ENCODE results near the gene MET.

The MET gene

GRCh38 chr7:116787881-116788280 lies 115.9 kb downstream of the MET start:
- no peak for DNase-seq

GRCh38 chr7:116788572-116789197 lies 116.7 kb downstream of the MET start:
- DNase-seq = no peak

- DNase-seq = no peak
Observed at GRCh38 chr7:116790025-116790424, 118.0 kb downstream of the MET start.

GRCh38 chr7:116792813-116793212 lies 120.8 kb downstream of the MET start:
- DNase-seq = no peak

- DNase-seq = no peak
Observed at GRCh38 chr7:116793795-116794340, 121.9 kb downstream of the MET start.

GRCh38 chr7:116796471-116796870 lies 124.5 kb downstream of the MET start:
- DNase-seq = no peak

GRCh38 chr7:116797612-116798011 lies 125.6 kb downstream of the MET start:
- DNase-seq = no peak

- DNase-seq = no peak
Observed at GRCh38 chr7:116798232-116798631, 126.2 kb downstream of the MET start.

GRCh38 chr7:116799916-116800315 lies 127.9 kb downstream of the MET start:
- DNase-seq = no peak

- no peak for DNase-seq
Observed at GRCh38 chr7:116800594-116800993, 128.6 kb downstream of the MET start.

- no peak for DNase-seq
Observed at GRCh38 chr7:116801092-116801710, 129.2 kb downstream of the MET start.

GRCh38 chr7:116802144-116802745 lies 130.2 kb downstream of the MET start:
- DNase-seq = no peak

GRCh38 chr7:116802746-116803152 lies 130.8 kb downstream of the MET start:
- DNase-seq = peak; percentile 26

GRCh38 chr7:116804471-116804870 lies 132.5 kb downstream of the MET start:
- DNase-seq = no peak

GRCh38 chr7:116805100-116805544 lies 133.1 kb downstream of the MET start:
- DNase-seq = no peak

GRCh38 chr7:116806046-116806944 lies 134.3 kb downstream of the MET start:
- no peak for DNase-seq

GRCh38 chr7:116807011-116807560 lies 135.1 kb downstream of the MET start:
- DNase-seq = no peak

- DNase-seq = peak; percentile 10
Observed at GRCh38 chr7:116809636-116810266, 137.8 kb downstream of the MET start.

GRCh38 chr7:116810267-116811116 lies 138.5 kb downstream of the MET start:
- no peak for DNase-seq

GRCh38 chr7:116811768-116812167 lies 139.8 kb downstream of the MET start:
- DNase-seq = no peak

- no peak for DNase-seq
Observed at GRCh38 chr7:116812860-116813259, 140.9 kb downstream of the MET start.
